Non-pigmented ciliary epithelial cell (primary cell): ENCODE data around the gene UBE2V1.

Experiments
- DNase-seq: peaks from one replicate; pipeline ENCODE4 v3.0.0-alpha.2; 2010; ENCODE audit warnings: low read depth

Gene UBE2V1

DNA sequence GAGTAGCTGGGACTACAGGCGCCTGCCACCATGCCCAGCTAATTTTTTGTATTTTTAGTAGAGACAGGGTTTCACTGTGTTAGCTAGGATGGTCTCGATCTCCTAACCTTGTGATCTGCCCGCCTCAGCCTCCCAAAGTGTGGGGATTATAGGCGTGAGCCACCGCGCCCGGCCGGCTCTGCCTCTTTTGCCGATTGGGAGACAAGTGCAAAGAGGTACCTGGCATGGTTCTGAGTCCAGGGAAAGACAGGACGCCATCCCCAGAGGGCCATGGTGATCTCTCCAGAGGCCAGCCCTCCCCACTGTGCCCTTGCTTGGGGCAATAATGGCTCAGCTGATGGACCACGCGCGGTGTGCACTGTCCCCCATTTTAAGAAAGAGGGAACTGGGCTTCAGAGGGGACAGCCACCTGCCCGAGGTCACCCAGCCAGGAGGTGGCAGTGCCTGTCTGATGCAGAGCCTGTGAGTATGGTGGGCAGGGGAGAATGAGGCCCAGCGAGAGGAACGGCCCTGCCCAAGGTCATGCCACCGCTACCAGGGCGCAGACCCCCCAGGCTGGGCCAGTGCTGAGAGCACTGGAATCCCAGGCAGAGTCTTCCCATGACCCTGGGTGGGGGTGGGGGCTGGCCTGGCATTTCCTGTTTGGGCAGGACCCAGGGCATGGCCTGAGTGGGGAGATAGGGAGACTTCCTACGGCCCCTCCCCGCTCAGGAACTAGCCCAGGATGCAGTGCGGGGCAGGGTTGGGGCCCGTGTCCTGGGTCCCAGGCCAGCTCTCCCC is 69.2 kb downstream of the UBE2V1 start:
- DNase-seq, result no peak

GRCh38 chr20:50042370-50043313 is 70.3 kb downstream of the UBE2V1 start:
- no peak for DNase-seq

GRCh38 chr20:50041246-50041873 is 71.6 kb downstream of the UBE2V1 start:
- DNase-seq, result no peak

DNA sequence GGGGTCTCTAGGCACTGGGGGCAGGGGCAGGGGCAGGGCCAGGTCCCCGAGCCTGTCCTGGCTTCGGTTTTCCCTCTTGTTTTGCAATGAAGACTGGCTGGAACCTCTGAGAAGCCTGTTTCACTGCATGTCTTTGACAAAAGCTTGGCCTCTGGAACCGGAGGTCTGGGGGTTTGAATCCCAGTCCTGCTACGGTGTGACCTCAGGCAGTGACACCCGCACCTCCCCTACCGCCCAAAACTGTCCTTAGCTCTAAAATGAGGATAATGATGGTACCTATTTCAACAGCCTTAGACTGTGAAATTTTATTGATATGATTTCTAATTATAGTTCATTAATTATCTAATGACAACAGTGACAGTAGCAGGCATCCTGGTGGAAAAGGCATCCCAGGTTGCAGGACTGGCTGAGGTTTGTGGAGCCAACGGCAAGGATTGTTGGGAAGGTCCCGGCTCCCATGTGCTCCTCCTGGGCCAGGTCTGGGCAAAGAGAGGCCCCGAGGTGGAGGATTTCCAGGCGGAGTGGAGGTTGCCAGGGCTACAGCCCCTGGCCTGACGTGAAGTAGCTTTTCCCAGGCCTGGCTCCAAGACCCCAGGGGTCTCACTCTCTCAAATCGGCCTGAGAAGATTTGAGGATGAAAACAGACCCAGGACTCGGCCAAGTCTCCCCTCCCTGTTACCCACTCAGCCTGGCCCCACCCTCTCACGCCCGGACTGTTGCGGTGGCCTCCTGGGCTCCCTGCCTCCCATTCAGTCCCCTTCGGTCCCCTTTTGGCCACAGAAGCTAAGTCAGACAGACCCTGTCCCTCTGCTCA is 72.3 kb downstream of the UBE2V1 start:
- no peak for DNase-seq

DNA sequence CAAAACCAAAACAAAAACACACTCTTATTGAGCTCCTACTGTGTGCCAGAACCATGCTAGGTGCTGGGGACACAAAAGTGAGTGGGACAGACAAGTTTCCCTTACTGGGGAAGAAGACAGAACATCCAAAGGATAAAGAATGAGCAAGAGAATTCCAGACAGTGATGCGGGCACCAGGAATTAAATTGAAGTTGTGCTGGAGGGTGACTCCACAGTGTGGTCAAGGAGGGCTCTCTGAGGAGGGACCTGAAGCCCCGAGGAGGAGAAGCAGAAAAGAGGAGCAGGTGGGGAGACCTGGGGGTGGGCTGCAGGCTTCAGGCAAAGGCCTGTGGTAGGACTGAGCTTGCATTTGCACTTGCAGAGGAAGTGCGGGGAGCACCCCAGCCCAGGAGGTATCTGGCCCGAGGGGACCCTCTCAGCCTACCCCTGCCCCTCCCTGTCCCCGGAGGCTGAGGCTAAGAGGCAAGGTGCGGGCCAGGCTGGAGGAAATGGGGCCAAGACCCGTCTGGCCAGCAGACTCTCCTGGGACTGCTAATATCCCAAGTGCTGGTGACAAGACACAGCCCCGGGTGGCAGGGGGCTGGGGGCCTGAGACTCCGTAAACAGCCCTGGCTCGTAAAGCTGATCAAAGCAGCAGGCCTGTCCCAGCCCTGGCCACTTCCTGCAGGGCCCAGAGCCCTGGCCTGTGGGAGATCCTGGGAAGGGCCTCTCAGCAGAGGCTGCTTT is 73.1 kb downstream of the UBE2V1 start:
- no peak for DNase-seq

- no peak for DNase-seq
Measured at GRCh38 chr20:50038574-50038991, 74.4 kb downstream of the UBE2V1 start.

- no peak for DNase-seq
Measured at GRCh38 chr20:50038169-50038568, 74.8 kb downstream of the UBE2V1 start.

GRCh38 chr20:50037575-50037974 is 75.4 kb downstream of the UBE2V1 start:
- no peak for DNase-seq

DNA sequence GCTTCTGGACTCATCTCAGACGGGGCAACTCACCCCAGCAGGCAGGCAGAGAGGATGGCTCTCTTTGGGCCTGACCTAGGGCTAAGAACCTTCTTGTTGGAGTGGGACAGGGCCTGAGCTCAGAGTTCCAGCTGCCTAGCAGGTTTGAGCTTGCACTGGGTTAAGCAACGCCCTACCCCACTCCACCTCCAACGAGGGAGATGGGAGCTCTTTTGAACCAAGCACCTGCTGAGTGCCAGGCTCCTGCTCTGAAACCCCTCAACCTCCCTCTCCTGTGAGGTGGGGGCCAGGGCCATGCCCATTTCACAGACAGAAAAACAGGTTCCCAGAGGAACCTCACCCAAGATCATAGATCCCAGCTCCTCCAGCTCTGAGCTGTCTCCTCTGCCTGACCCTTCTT is 75.8 kb downstream of the UBE2V1 start:
- no peak for DNase-seq

DNA sequence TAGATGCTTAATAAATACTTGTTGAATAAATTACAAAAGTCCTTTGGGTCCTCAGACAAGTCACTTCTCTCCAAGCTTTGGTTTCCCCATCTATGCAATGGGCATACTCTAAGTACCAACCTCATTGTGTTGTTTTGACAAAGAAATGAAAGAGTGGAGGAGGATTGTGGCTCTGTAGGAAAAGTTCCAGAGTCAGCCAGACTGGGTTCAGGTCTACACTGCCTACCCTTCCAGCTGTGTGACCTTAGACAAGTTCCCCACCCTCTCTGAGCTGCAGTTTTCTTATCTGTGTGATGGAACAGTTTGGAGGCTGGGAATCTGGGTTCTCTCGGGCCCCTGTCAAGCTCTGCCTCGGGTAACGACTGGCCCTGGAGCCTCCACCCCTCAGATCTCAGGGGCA is 76.2 kb downstream of the UBE2V1 start:
- DNase-seq, result no peak

DNA sequence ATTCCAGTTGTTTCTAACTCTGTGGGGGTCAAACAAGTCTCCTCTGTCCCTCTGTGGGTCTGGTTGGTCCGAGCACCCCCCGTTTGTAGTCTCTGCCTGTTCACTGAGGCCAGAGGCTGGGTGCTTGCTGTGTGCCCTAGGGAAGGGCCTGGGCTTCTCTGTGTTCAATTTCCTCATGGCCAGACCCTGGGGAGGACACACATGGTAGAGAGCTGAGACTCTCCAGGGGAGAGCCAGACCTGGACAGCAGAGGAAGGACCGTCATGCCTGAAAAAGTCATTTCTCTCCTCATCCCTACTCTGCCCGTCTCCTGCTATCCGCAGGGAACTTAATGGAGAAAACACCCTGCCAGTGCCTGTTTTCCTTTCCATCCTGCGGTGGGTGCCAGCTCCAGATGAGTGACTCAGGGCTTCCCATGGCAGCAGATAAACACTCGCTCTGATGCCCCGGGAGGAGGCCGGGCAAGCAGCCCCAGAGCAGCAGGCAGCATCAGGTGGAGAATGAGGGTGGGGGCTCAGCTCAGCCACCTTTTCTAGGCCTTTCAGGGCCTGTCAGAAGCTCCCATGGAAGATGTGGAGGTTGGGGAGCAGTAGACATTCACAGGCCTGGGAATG is 78.3 kb downstream of the UBE2V1 start:
- DNase-seq, result no peak

- no peak for DNase-seq
Measured at GRCh38 chr20:50032955-50033666, 79.8 kb downstream of the UBE2V1 start.
